ENCODE results near the gene SLAMF9. TPM values are rescaled to one million over a fixed set of nuclear protein-coding genes. Genes with fewer than 3 reads are reported as not detected.

Gene SLAMF9
- total and polyA plus RNA-seq, 2 of the 8 experiments (the other 6 are each of a cell fraction or from before 2014, with no cell fraction given), result not detected

DNA sequence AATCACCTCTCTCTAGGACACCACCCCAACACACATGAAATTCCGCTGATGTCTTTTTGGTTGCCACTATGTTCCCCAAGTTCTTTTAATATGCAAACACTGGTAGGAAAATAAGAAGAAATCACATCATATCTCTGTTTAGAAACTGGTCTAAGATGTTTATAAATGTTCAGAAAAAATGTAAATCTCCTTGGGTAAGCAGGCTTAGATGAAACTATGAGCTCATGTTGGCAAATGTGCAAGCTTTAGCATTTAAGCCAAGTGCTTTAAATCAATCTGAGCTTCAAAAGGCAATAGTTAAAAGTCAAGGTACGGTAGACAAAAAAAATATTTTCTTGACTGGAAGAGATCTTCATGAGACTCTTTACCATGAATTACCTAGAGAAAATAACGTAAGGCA lies 25.2 kb upstream of the SLAMF9 start (continued):
- TF ChIP-seq RNF2 (IDR thresholded peaks at IDR 0.05; ENCODE audit: borderline replicate concordance, low read depth, low read length, missing control alignments, poor library complexity, severe bottlenecking), result no peak
- TF ChIP-seq POLR2AphosphoS5 (IDR thresholded peaks at IDR 0.05; ENCODE audit: low read depth, low read length), result no peak
- no peak for TF ChIP-seq FOSL1 (IDR thresholded peaks at IDR 0.05; ENCODE audit: insufficient read depth, low read depth, low read length)
- TF ChIP-seq CBX8 (IDR thresholded peaks at IDR 0.05; ENCODE audit: borderline replicate concordance, low read depth, low read length), result no peak
- TF ChIP-seq KDM4A (IDR thresholded peaks at IDR 0.05; ENCODE audit: low read depth, low read length, severe bottlenecking), result no peak
- no peak for TF ChIP-seq CTBP2 (IDR thresholded peaks at IDR 0.05; ENCODE audit: borderline replicate concordance, insufficient read depth, insufficient read length, low read length)
- TF ChIP-seq BRCA1 (IDR thresholded peaks at IDR 0.05; ENCODE audit: low read depth, low read length), result no peak

All from H1 (cell line).